Right forelimb (tissue), 1 donor: Measurements from ENCODE around the gene FGFRL1.

Source experiments
- DNase-seq: peaks from one replicate; pipeline ENCODE4 v3.0.0-alpha.2; 2018

The FGFRL1 gene

GRCh38 chr4:1055721-1056590 is 44.5 kb downstream of the FGFRL1 start:
- DNase-seq = peak; percentile 70

GRCh38 chr4:1056671-1057402 is 45.4 kb downstream of the FGFRL1 start:
- peak; percentile 44 for DNase-seq

GRCh38 chr4:1057403-1057745 is 45.9 kb downstream of the FGFRL1 start:
- DNase-seq = peak; percentile 34

GRCh38 chr4:1058198-1058996 is 47.0 kb downstream of the FGFRL1 start:
- peak; percentile 43 for DNase-seq

GRCh38 chr4:1058997-1059665 is 47.7 kb downstream of the FGFRL1 start:
- DNase-seq = no peak

GRCh38 chr4:1060121-1060520 is 48.7 kb downstream of the FGFRL1 start:
- DNase-seq = no peak

GRCh38 chr4:1060621-1061020 is 49.2 kb downstream of the FGFRL1 start:
- no peak for DNase-seq

GRCh38 chr4:1061056-1061700 is 49.8 kb downstream of the FGFRL1 start:
- DNase-seq = no peak

- DNase-seq = peak; percentile 36
These were observed 50.3 kb downstream of the FGFRL1 start for GRCh38 chr4:1061760-1062159.

- DNase-seq = no peak
These were observed 51.0 kb downstream of the FGFRL1 start for GRCh38 chr4:1062419-1062818.

GRCh38 chr4:1065732-1066131 is 54.3 kb downstream of the FGFRL1 start:
- no peak for DNase-seq

GRCh38 chr4:1069394-1069793 is 58.0 kb downstream of the FGFRL1 start:
- DNase-seq = no peak

- no peak for DNase-seq
These were observed 61.5 kb downstream of the FGFRL1 start for GRCh38 chr4:1072830-1073446.

GRCh38 chr4:1074077-1074476 is 62.7 kb downstream of the FGFRL1 start:
- DNase-seq = no peak

GRCh38 chr4:1075225-1075624 is 63.8 kb downstream of the FGFRL1 start:
- DNase-seq = no peak

GRCh38 chr4:1075809-1076699 is 64.6 kb downstream of the FGFRL1 start:
- DNase-seq = no peak
